Tibial artery (tissue), 4 donors: ENCODE results near the gene PRKD1.

Experiments used
- DNase-seq, 2 donors: peaks; one replicate each; pipeline ENCODE4 v3.0.0-alpha.2; 2019
- H3K27ac ChIP-seq, 2 donors: fragments of 200-600 bp; sonication (generic) in 1 of 2; 1 replicate in 1 of 2; 2 replicates in 1 of 2; pipeline ENCODE4 v1.5.1; 2018 to 2019; ENCODE audit warnings: mild to moderate bottlenecking in 1 of 2
- H3K27me3 ChIP-seq, 2 donors: fragments of 200-600 bp; sonication (generic) in 1 of 2; one replicate each; pipeline versions ENCODE4 v1.5.1 to v1.6.0; 2016 to 2019
- H3K36me3 ChIP-seq, 3 donors: fragments of 200-600 bp; sonication (generic) in 2 of 3; one replicate each; pipeline ENCODE4 v1.5.1; 2016 to 2019; ENCODE audit warnings: mild to moderate bottlenecking in 2 of 3
- H3K4me1 ChIP-seq, 4 donors: fragments of 200-600 bp; sonication (generic) in 2 of 4; 1 replicate in 3 of 4; 2 replicates in 1 of 4; pipeline ENCODE4 v1.5.1; 2016 to 2019
- H3K4me3 ChIP-seq, 2 donors: fragments of 200-600 bp; sonication (generic) in 1 of 2; 1 replicate in 1 of 2; 2 replicates in 1 of 2; pipeline ENCODE4 v1.5.1; 2018 to 2019; ENCODE audit warnings: mild to moderate bottlenecking in 2 of 2
- H3K9me3 ChIP-seq, 3 donors: fragments of 200-600 bp; sonication (generic) in 1 of 3; one replicate each; pipeline ENCODE4 v1.5.1; 2016 to 2019
- CTCF ChIP-seq, 2 experiments: fragments of 200-600 bp in 1 of 2; fragments of 450-650 bp in 1 of 2; IDR thresholded peaks; one replicate each; pipeline ENCODE4 v1.5.1; 2017 to 2019; ENCODE audit warnings: antibody characterized with exemption in 2 of 2, mild to moderate bottlenecking in 1 of 2, moderate library complexity in 1 of 2
- intact Hi-C: fragments of 100-400 bp; cut with DNase I; formaldehyde crosslinking; loops from one replicate; pipeline ENCODE4 v1.15.0; 2023; ENCODE audit warnings: low total_unique reads

Gene PRKD1

GRCh38 chr14:29927376-29928116, at the start of gene PRKD1:
TSS of gene PRKD1 (minus strand) at chr14:29927847.
- peaks cover 3 to 51% (median 14%) of the 10 kb centered on the region in 4 donors for H3K4me1 ChIP-seq
- H3K27me3 ChIP-seq: no peaks in the 10 kb centered on the region
- peak; percentile 18 to 21 for TF ChIP-seq CTCF (IDR thresholded peaks at IDR 0.05)
- H3K9me3 ChIP-seq: no peaks in the 10 kb centered on the region
- peak within 1 kb of the TSS; percentile 64 to 65 for H3K4me3 ChIP-seq
- intact Hi-C loops: loop anchor here (10.0 kb wide), 1 partner anchor 203 kb away; no protein-coding TSS in a partner anchor
- peak; percentile 51 to 80 for DNase-seq
- H3K27ac ChIP-seq: peak within 1 kb of the TSS; percentile 77 to 81
- H3K36me3 ChIP-seq: no peaks in the 10 kb centered on the region

DNA sequence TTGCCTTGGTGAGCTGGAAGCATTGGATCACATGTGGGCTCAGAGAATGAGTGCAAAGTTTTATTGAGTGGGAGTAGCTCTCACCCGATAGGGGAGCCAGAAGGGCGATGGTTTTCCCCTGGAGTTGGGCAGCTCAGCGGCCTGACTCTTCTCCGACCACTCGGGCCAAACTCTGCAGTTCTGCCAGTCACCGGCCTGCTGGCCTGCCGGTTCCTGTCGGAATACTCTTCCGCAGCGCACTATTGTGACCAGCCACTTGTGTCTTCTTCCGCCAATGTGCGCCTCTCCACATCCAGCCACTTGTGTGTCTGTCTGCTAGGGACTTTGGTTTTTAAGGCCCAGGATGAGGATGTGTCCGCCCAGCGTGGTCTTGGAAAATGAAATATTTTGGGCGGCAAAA, 43.5 kb upstream of the PRKD1 start:
- H3K36me3 ChIP-seq: no peaks in the 10 kb centered on the region
- no peak overlapping the region for H3K27ac ChIP-seq
- DNase-seq: no peak
- TF ChIP-seq CTCF (IDR thresholded peaks at IDR 0.05): no peak
- no peaks in the 10 kb centered on the region for H3K4me1 ChIP-seq
- H3K4me3 ChIP-seq: no peak overlapping the region
- no peaks in the 10 kb centered on the region for H3K27me3 ChIP-seq
- intact Hi-C loops: no loop called here
- no peaks in the 10 kb centered on the region for H3K9me3 ChIP-seq

GRCh38 chr14:29955087-29955486, 27.4 kb upstream of the PRKD1 start:
- Histone ChIP-seq H3K36me3 (no peaks in the 10 kb centered on the region), H3K4me1 (no peaks in the 10 kb centered on the region), H3K27me3 (no peaks in the 10 kb centered on the region), H3K27ac (no peak overlapping the region), H3K4me3 (no peak overlapping the region), H3K9me3 (peaks cover 0 to 6% (median 0%) of the 10 kb centered on the region in 3 donors)
- intact Hi-C loops: no loop called here
- TF ChIP-seq CTCF (IDR thresholded peaks at IDR 0.05): no peak
- no peak for DNase-seq

- DNase-seq: no peak
- Histone ChIP-seq H3K4me1 (no peaks in the 10 kb centered on the region), H3K36me3 (no peaks in the 10 kb centered on the region), H3K9me3 (peaks cover 0 to 6% (median 0%) of the 10 kb centered on the region in 3 donors), H3K27me3 (no peaks in the 10 kb centered on the region), H3K4me3 (no peak overlapping the region), H3K27ac (no peak overlapping the region)
- intact Hi-C loops: no loop called here
- TF ChIP-seq CTCF (IDR thresholded peaks at IDR 0.05): no peak
These were observed 25.9 kb upstream of the PRKD1 start for GRCh38 chr14:29953501-29953900.

DNA sequence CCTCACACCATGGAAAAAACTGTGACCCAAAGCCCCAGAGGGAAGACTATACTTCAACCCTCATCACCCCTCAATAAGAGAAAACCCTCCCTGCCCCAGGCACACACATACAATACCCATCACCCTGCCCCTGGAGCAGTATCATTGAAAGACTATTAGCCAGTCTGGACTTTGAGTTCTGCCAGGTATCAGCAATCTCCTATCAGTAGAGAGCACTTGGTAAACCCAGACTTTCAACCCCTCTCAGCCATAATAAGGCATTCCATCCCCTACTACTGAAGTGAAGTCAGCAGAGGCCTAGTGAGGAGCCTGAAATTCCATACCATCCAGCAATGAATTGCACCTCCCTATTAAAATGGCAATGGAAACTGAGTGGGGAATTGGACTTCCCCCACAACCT, 16.4 kb upstream of the PRKD1 start:
- no peak overlapping the region for H3K4me3 ChIP-seq
- no peak overlapping the region for H3K27ac ChIP-seq
- TF ChIP-seq CTCF (IDR thresholded peaks at IDR 0.05): no peak
- H3K4me1 ChIP-seq: no peaks in the 10 kb centered on the region
- no peaks in the 10 kb centered on the region for H3K27me3 ChIP-seq
- intact Hi-C loops: no loop called here
- H3K9me3 ChIP-seq: peaks cover 0 to 5% (median 5%) of the 10 kb centered on the region in 3 donors
- no peak for DNase-seq
- no peaks in the 10 kb centered on the region for H3K36me3 ChIP-seq
